Spleen (tissue), 7 donors: Measurements from ENCODE around the gene LIPF.

Source experiments
- POLR2A ChIP-seq, 3 donors: fragments of 450-650 bp; IDR thresholded peaks; one replicate each; pipeline ENCODE4 v1.5.1; 2017; ENCODE audit warnings: antibody characterized with exemption in 3 of 3, mild to moderate bottlenecking in 1 of 3
- POLR2AphosphoS5 ChIP-seq, 3 donors: sonication (generic); formaldehyde crosslinking; IDR thresholded peaks; one replicate each; pipeline ENCODE4 v1.5.1; 2017; ENCODE audit warnings: antibody characterized with exemption in 3 of 3
- TF ChIP-seq, protein P1 (sequence below), 11 experiments: fragments of 200-600 bp in 7 of 11; fragments of 450-650 bp in 4 of 11; sonication (generic) in 4 of 11; IDR thresholded peaks in 8 of 11; conservative IDR thresholded peaks in 3 of 11; 1 replicate in 7 of 11; 2 replicates in 4 of 11; pipeline versions ENCODE4 v1.4.0 to v1.8.0; 2016 to 2021; ENCODE audit warnings: antibody characterized with exemption in 11 of 11, inconsistent platforms in 4 of 11, mild to moderate bottlenecking in 1 of 11
- donor health status: DM: no; HTN: no; CAD: no; lungs with moderate emphysema.
- donor health status: DM: no; HTN: no; CAD: no.
- donor health status: DM: no; HTN: no; CAD: no.

DNA sequence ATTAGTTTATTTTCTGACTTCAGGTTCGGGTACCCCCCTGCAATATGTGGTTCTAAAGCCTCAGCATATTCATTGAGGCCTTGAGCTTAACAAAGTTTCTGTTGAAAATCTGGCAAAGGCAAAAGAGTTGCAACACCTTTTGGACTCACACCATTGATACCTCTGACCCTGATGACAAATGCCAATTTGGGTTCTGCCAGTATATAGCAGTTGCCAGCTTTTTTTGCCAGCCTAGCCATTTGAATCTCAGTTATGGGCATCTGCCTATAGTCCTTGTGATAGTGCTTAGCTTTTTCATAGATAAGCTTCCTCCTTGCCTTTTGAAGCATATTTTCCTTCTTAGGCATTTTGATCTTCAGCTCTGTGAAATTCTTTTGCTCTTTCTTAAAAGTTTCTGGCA, 45.7 kb upstream of the LIPF start:
- TF ChIP-seq, protein P1, sequence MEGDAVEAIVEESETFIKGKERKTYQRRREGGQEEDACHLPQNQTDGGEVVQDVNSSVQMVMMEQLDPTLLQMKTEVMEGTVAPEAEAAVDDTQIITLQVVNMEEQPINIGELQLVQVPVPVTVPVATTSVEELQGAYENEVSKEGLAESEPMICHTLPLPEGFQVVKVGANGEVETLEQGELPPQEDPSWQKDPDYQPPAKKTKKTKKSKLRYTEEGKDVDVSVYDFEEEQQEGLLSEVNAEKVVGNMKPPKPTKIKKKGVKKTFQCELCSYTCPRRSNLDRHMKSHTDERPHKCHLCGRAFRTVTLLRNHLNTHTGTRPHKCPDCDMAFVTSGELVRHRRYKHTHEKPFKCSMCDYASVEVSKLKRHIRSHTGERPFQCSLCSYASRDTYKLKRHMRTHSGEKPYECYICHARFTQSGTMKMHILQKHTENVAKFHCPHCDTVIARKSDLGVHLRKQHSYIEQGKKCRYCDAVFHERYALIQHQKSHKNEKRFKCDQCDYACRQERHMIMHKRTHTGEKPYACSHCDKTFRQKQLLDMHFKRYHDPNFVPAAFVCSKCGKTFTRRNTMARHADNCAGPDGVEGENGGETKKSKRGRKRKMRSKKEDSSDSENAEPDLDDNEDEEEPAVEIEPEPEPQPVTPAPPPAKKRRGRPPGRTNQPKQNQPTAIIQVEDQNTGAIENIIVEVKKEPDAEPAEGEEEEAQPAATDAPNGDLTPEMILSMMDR (IDR thresholded peaks at IDR 0.05 in 8 of 11, conservative IDR thresholded peaks at IDR 0.05 in 3 of 11): no peak
- TF ChIP-seq POLR2A (IDR thresholded peaks at IDR 0.05): no peak
- TF ChIP-seq POLR2AphosphoS5 (IDR thresholded peaks at IDR 0.05): no peak
